Chondrocyte (in vitro differentiated cells): ENCODE measurements around the gene MTMR2. TPM values are rescaled to one million over a fixed set of nuclear protein-coding genes. Genes with fewer than 3 reads are reported as not detected.

ENCODE experiments used
- DNase-seq: peaks from one replicate; pipeline ENCODE4 v3.0.0; 2021; ENCODE audit warnings: mixed read lengths, low spot score
- H3K27ac Mint-ChIP-seq: one replicate; pipeline ENCODE4 v1.8.0; 2021; ENCODE audit warnings: mild to moderate bottlenecking, moderate library complexity, mixed read lengths; ENCODE audit not compliant: unreplicated experiment
- H3K27me3 Mint-ChIP-seq: 2 replicates; pipeline ENCODE4 v1.8.0; 2021; ENCODE audit warnings: low read depth, mixed read lengths
- H3K36me3 Mint-ChIP-seq: 2 replicates; pipeline ENCODE4 v1.8.0; 2021; ENCODE audit warnings: low read depth, mixed read lengths
- H3K4me1 Mint-ChIP-seq: 2 replicates; pipeline ENCODE4 v1.8.0; 2021; ENCODE audit warnings: low read depth, mild to moderate bottlenecking, mixed read lengths
- H3K4me3 Mint-ChIP-seq: one replicate; pipeline ENCODE4 v1.8.0; 2021; ENCODE audit warnings: mild to moderate bottlenecking, moderate library complexity, mixed read lengths; ENCODE audit not compliant: unreplicated experiment
- H3K9me3 Mint-ChIP-seq: 2 replicates; pipeline ENCODE4 v1.8.0; 2021; ENCODE audit warnings: low read depth, mixed read lengths
- total RNA-seq: library from RNA; stranded (reverse); gene quantifications from 3 replicates; pipeline ENCODE4 v1.2.1, GENCODE V29; 2021
- TF ChIP-seq, protein P1 (sequence below): fragments of 200-600 bp; sonication (generic); IDR thresholded peaks from 2 replicates; pipeline ENCODE4 v1.5.0; 2021; ENCODE audit warnings: antibody characterized with exemption, mild to moderate bottlenecking, moderate library complexity

The MTMR2 gene
- total RNA-seq, 1 donor from 2014 or later, result 52.1 TPM

DNA sequence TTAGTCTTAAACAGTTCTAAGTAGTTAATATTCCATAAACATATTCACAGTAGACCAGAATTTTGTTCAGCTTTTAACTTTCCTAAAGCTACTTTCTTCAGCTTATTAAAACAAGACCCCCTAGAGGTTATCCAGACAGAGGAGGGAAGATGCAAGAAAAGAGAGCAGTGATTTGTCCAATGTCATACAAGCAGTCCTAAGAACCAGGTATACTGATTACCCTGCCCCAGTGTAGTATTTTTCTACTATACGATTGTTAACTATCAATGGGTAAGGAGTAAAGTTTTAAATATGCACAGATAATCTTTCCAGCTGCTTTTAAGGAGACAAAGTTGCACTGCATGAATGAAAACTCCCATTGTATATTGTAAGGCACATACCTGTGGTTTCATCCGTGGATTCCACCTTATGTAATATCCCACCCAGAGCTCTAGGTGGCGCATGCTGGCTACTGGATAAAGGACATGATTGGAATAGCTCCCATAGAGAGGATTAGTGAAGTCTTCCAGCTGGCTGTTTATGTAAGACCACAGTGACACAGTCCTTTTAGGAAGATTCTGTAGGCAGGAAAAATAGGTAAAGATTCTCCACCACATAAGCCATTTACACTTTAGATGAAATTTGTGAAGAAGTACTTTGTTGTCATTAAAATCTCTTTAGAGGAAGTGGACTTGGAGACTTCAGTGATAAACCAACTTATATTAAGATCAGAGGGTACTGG is 88.0 kb downstream of the MTMR2 start:
- Mint-ChIP-seq H3K9me3 (no peaks in the 10 kb centered on the region), H3K27me3 (no peaks in the 10 kb centered on the region), H3K27ac (peak overlapping the region; percentile 53), H3K4me1 (peaks cover 35% of the 10 kb centered on the region), H3K4me3 (no peak overlapping the region), H3K36me3 (peaks cover 9% of the 10 kb centered on the region)
- TF ChIP-seq, protein P1, sequence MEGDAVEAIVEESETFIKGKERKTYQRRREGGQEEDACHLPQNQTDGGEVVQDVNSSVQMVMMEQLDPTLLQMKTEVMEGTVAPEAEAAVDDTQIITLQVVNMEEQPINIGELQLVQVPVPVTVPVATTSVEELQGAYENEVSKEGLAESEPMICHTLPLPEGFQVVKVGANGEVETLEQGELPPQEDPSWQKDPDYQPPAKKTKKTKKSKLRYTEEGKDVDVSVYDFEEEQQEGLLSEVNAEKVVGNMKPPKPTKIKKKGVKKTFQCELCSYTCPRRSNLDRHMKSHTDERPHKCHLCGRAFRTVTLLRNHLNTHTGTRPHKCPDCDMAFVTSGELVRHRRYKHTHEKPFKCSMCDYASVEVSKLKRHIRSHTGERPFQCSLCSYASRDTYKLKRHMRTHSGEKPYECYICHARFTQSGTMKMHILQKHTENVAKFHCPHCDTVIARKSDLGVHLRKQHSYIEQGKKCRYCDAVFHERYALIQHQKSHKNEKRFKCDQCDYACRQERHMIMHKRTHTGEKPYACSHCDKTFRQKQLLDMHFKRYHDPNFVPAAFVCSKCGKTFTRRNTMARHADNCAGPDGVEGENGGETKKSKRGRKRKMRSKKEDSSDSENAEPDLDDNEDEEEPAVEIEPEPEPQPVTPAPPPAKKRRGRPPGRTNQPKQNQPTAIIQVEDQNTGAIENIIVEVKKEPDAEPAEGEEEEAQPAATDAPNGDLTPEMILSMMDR, result peak; percentile 95
- DNase-seq, result no peak

DNA sequence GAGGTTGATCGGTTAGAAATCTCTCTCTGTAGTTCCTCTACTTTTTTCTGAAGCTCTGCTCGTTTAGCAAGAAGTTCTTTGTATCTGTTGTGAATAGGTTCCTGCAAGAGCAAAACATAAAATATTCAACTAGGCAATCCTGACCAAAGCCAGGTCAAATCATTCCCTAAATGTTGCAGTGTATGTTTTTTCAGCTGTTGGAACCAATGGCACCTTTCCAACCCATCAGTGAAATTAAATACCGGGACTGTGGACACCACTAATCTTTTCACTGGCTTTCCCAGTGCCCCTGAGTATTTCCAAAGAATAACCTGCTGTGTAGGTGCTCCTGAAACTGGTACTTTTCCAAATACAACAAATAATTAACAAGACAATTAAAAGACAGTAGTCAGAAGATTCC is 88.6 kb downstream of the MTMR2 start:
- Mint-ChIP-seq H3K4me3 (no peak overlapping the region), H3K4me1 (peaks cover 40% of the 10 kb centered on the region), H3K27me3 (no peaks in the 10 kb centered on the region), H3K27ac (peak overlapping the region; percentile 53), H3K36me3 (peaks cover 11% of the 10 kb centered on the region), H3K9me3 (no peaks in the 10 kb centered on the region)
- TF ChIP-seq, protein P1, result no peak
- DNase-seq, result no peak

DNA sequence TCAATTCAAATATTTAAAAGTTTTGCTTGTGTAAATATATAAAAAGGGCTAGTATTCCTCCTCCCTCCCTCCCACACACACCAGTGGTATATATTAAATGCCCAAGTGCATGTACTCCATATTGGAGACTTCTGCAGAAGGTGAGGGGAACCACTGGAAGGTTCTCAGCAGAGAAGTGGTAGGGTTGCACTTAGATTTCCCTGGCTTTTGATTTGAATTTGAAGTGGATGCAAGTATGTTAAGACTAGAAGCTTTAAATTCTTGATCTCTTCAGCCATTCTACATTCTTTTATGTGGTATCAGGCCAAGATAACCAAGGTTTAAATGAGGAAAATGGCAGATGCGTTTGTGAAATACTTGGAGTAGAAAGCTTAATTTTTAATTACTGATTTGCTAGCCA is 90.5 kb downstream of the MTMR2 start:
- Mint-ChIP-seq H3K4me1 (peaks cover 33% of the 10 kb centered on the region), H3K9me3 (no peaks in the 10 kb centered on the region), H3K27me3 (no peaks in the 10 kb centered on the region), H3K27ac (no peak overlapping the region), H3K36me3 (peaks cover 13% of the 10 kb centered on the region), H3K4me3 (no peak overlapping the region)
- TF ChIP-seq, protein P1, result no peak
- no peak for DNase-seq

DNA sequence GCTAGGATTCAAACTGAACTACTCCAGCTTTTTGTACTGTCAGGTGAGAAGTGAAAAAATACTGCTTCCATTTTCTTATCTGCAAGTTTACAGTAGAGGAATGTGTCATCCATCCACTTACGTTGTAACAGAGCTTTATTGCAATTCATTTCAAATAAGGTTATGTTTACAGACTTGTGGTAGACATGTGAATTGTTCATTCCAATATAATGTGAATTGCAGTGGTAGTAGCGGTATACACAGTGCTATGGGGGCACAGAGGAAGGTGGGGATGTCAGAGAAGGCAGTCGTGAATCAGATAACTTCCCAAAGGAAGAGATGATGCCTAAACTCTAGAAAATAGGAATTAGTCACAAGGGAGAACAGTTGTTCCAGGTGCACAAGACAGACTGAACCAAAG is 91.1 kb downstream of the MTMR2 start:
- TF ChIP-seq, protein P1, result no peak
- Mint-ChIP-seq H3K4me3 (no peak overlapping the region), H3K9me3 (no peaks in the 10 kb centered on the region), H3K36me3 (peaks cover 14% of the 10 kb centered on the region), H3K27me3 (no peaks in the 10 kb centered on the region), H3K27ac (peak overlapping the region; percentile 37), H3K4me1 (peaks cover 33% of the 10 kb centered on the region)
- DNase-seq, result no peak

DNA sequence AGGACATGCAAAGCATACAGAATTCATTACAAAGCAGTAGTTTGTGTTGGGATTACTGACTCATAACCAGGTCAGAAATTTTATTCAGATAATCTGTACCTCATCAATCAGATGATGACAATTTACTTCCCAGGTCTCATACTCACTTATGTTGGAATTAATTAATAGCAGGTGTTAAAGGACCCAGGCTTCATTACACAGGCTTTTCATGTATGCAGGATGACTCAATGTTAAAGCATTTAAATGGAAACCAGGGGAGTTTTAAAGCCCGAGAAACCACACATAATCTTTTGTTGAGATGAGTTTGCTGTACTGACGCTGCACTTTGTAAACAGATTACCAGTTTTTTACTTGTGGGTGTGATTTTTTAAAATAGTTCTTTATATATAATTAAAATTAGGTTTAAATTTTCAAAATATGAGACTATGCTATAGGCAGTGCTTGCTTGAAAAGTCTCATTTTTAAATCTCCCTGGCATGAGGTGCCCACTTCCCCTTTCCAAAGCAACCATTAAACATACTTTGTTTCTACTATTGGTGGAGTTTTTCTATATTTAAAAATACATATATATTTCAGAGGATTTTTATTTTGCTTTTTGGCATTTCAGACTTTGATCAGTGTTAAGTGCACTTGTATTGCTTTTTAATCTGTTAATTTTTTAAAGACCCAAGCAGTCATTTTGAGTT is 92.6 kb downstream of the MTMR2 start:
- TF ChIP-seq, protein P1, result no peak
- DNase-seq, result no peak
- H3K27me3 Mint-ChIP-seq, result no peaks in the 10 kb centered on the region
- peak overlapping the region; percentile 52 for H3K27ac Mint-ChIP-seq
- H3K4me3 Mint-ChIP-seq, result no peak overlapping the region
- peaks cover 30% of the 10 kb centered on the region for H3K4me1 Mint-ChIP-seq
- H3K36me3 Mint-ChIP-seq, result peaks cover 13% of the 10 kb centered on the region
- no peaks in the 10 kb centered on the region for H3K9me3 Mint-ChIP-seq
